HG03520 (cell line): ENCODE data around the gene PHF11.
"Not testable (repeated sequence)": the region's sequence is repeated elsewhere in the genome, so short reads cannot be mapped to it uniquely, and the experiment has no call there.

Experiments used
- ATAC-seq: cut with Tn5 transposase; IDR thresholded peaks from one replicate; pipeline ENCODE4 v1.9.1; 2021; ENCODE audit warnings: mild to moderate bottlenecking, moderate library complexity; ENCODE audit not compliant: unreplicated experiment

PHF11 gene

GRCh38 chr13:49543656-49544055, 47.9 kb downstream of the PHF11 start:
- no peak for ATAC-seq

GRCh38 chr13:49545661-49546060, 49.9 kb downstream of the PHF11 start:
- no peak for ATAC-seq

GRCh38 chr13:49546561-49546960, 50.8 kb downstream of the PHF11 start:
- ATAC-seq = no peak

GRCh38 chr13:49549289-49549688, 53.5 kb downstream of the PHF11 start:
- no peak for ATAC-seq

- no peak for ATAC-seq
Observed at GRCh38 chr13:49550942-49551644, 55.3 kb downstream of the PHF11 start.

GRCh38 chr13:49553888-49554287, 58.1 kb downstream of the PHF11 start:
- no peak for ATAC-seq

- no peak for ATAC-seq
Observed at GRCh38 chr13:49554387-49554786, 58.6 kb downstream of the PHF11 start.

- ATAC-seq = no peak
Observed at GRCh38 chr13:49559006-49559405, 63.3 kb downstream of the PHF11 start.

GRCh38 chr13:49560270-49561061, 64.7 kb downstream of the PHF11 start:
- ATAC-seq = no peak

- no peak for ATAC-seq
Observed at GRCh38 chr13:49561062-49561410, 65.3 kb downstream of the PHF11 start.

- no peak for ATAC-seq
Observed at GRCh38 chr13:49563516-49563915, 67.8 kb downstream of the PHF11 start.

- not testable (repeated sequence) for ATAC-seq
Observed at GRCh38 chr13:49565461-49565860, 69.7 kb downstream of the PHF11 start.

GRCh38 chr13:49566461-49566860, 70.7 kb downstream of the PHF11 start:
- ATAC-seq = no peak

- no peak for ATAC-seq
Observed at GRCh38 chr13:49567491-49567890, 71.7 kb downstream of the PHF11 start.

- ATAC-seq = no peak
Observed at GRCh38 chr13:49569993-49570689, 74.4 kb downstream of the PHF11 start.

GRCh38 chr13:49571299-49572240, 75.8 kb downstream of the PHF11 start:
- no peak for ATAC-seq
